GM18907 (cell line): Measurements from ENCODE around the gene THSD7A.
"Not testable (repeated sequence)": the region's sequence is repeated elsewhere in the genome, so short reads cannot be mapped to it uniquely, and the experiment has no call there.

Experiments
- ATAC-seq: cut with Tn5 transposase; IDR thresholded peaks from one replicate; pipeline ENCODE4 v1.9.1; 2021; ENCODE audit warnings: mild to moderate bottlenecking, moderate library complexity; ENCODE audit not compliant: unreplicated experiment

The THSD7A gene

GRCh38 chr7:11473220-11473619 lies 358.8 kb downstream of the THSD7A start:
- no peak for ATAC-seq

- ATAC-seq, result no peak
Measured at GRCh38 chr7:11472646-11473045, 359.4 kb downstream of the THSD7A start.

GRCh38 chr7:11471255-11471654 lies 360.7 kb downstream of the THSD7A start:
- ATAC-seq, result no peak

- no peak for ATAC-seq
Measured at GRCh38 chr7:11469028-11469745, 362.8 kb downstream of the THSD7A start.

GRCh38 chr7:11466517-11467105 lies 365.4 kb downstream of the THSD7A start:
- no peak for ATAC-seq

- ATAC-seq, result no peak
Measured at GRCh38 chr7:11464624-11465023, 367.4 kb downstream of the THSD7A start.

- ATAC-seq, result no peak
Measured at GRCh38 chr7:11461946-11462345, 370.1 kb downstream of the THSD7A start.

- no peak for ATAC-seq
Measured at GRCh38 chr7:11458736-11459483, 373.1 kb downstream of the THSD7A start.

GRCh38 chr7:11457419-11457818 lies 374.6 kb downstream of the THSD7A start:
- no peak for ATAC-seq

- ATAC-seq, result no peak
Measured at GRCh38 chr7:11456574-11456973, 375.4 kb downstream of the THSD7A start.

- no peak for ATAC-seq
Measured at GRCh38 chr7:11452476-11452875, 379.5 kb downstream of the THSD7A start.

GRCh38 chr7:11450281-11450680 lies 381.7 kb downstream of the THSD7A start:
- ATAC-seq, result no peak

- no peak for ATAC-seq
Measured at GRCh38 chr7:11449316-11449715, 382.7 kb downstream of the THSD7A start.

GRCh38 chr7:11448323-11448722 lies 383.7 kb downstream of the THSD7A start:
- ATAC-seq, result no peak

- ATAC-seq, result no peak
Measured at GRCh38 chr7:11447106-11447505, 384.9 kb downstream of the THSD7A start.

- ATAC-seq, result not testable (repeated sequence)
Measured at GRCh38 chr7:11443934-11444333, 388.1 kb downstream of the THSD7A start.

GRCh38 chr7:11437994-11438393 lies 394.0 kb downstream of the THSD7A start:
- ATAC-seq, result no peak

- no peak for ATAC-seq
Measured at GRCh38 chr7:11436773-11437524, 395.0 kb downstream of the THSD7A start.

GRCh38 chr7:11436316-11436715 lies 395.7 kb downstream of the THSD7A start:
- no peak for ATAC-seq

- no peak for ATAC-seq
Measured at GRCh38 chr7:11434366-11434765, 397.6 kb downstream of the THSD7A start.

GRCh38 chr7:11430841-11431240 lies 401.2 kb downstream of the THSD7A start:
- ATAC-seq, result no peak
